ENCODE measurements around the gene SP5.
"Not testable (repeated sequence)": the region's sequence is repeated elsewhere in the genome, so short reads cannot be mapped to it uniquely, and the experiment has no call there.

SP5 gene

GRCh38 chr2:170740660-170741059 lies 25.5 kb downstream of the SP5 start:
- peak; percentile 11 for DNase-seq

- no peak for DNase-seq
These were observed 26.9 kb downstream of the SP5 start for GRCh38 chr2:170742000-170742399.

- no peak for DNase-seq
These were observed 27.9 kb downstream of the SP5 start for GRCh38 chr2:170742896-170743529.

- DNase-seq = peak; percentile 14
These were observed 28.5 kb downstream of the SP5 start for GRCh38 chr2:170743530-170744239.

- DNase-seq = peak; percentile 14
These were observed 29.3 kb downstream of the SP5 start for GRCh38 chr2:170744248-170745002.

- DNase-seq = no peak
These were observed 30.2 kb downstream of the SP5 start for GRCh38 chr2:170745305-170745704.

GRCh38 chr2:170747921-170748320 lies 32.8 kb downstream of the SP5 start:
- peak; percentile 38 for DNase-seq

- not testable (repeated sequence) for DNase-seq
These were observed 36.4 kb downstream of the SP5 start for GRCh38 chr2:170751555-170751954.

GRCh38 chr2:170761572-170761971 lies 46.4 kb downstream of the SP5 start:
- no peak for DNase-seq

GRCh38 chr2:170762760-170763159 lies 47.6 kb downstream of the SP5 start:
- DNase-seq = no peak

- DNase-seq = no peak
These were observed 48.1 kb downstream of the SP5 start for GRCh38 chr2:170763232-170763631.

GRCh38 chr2:170764880-170765261 lies 49.7 kb downstream of the SP5 start:
- DNase-seq = peak; percentile 43

- no peak for DNase-seq
These were observed 51.6 kb downstream of the SP5 start for GRCh38 chr2:170766693-170767092.

All from OCI-M1 (cell line).